ENCODE results near the gene VEGFC. TPM values are rescaled to one million over a fixed set of nuclear protein-coding genes. Genes with fewer than 3 reads are reported as not detected.

The VEGFC gene
- total and polyA plus RNA-seq, 10 of the 15 experiments (the other 5 are each of a cell fraction or from before 2014, with no cell fraction given), result 0.03 to 0.04 TPM; not detected in 8

- TF ChIP-seq BCL3 (IDR thresholded peaks at IDR 0.05; ENCODE audit: borderline replicate concordance, insufficient read depth, low read depth, low read length, poor library complexity, severe bottlenecking) (no peak), RELB (IDR thresholded peaks at IDR 0.05; ENCODE audit: low read depth) (no peak), E2F4 (IDR thresholded peaks at IDR 0.05; ENCODE audit: low read depth, low read length) (no peak), ZZZ3 (IDR thresholded peaks at IDR 0.05; ENCODE audit: control insufficient read depth, insufficient read length, low read depth) (no peak), NFXL1 (IDR thresholded peaks at IDR 0.05; ENCODE audit: borderline replicate concordance) (no peak), FOXM1 (IDR thresholded peaks at IDR 0.05; ENCODE audit: low read depth, low read length) (no peak)
Measured at GRCh38 chr4:176837169-176837895, 44.6 kb upstream of the VEGFC start (continued).

- no peaks in the 10 kb centered on the region for H3K9me3 ChIP-seq (replicated peaks; ENCODE audit: control insufficient read depth, insufficient read depth, low read length)
- no peaks in the 10 kb centered on the region for H3K4me1 ChIP-seq (ENCODE audit: control insufficient read depth, insufficient read depth, low read length)
- ATAC-seq, result no peak
- intact Hi-C loops (cut with micrococcal nuclease; ENCODE audit: unreplicated experiment), result no loop called here
- no peaks in the 10 kb centered on the region for H4K20me1 ChIP-seq (ENCODE audit: control insufficient read depth, insufficient read depth)
- no peak overlapping the region for H3K4me3 ChIP-seq
- ChIA-PET POLR2A (no interaction called here), RAD21 (ENCODE audit: unreplicated experiment) (no interaction called here), SMC1A (ENCODE audit: uncharacterized antibody, unreplicated experiment) (no interaction called here), CTCF (no interaction called here)
- no peaks in the 10 kb centered on the region for H3K36me3 ChIP-seq (ENCODE audit: control insufficient read depth in 2 of 2, insufficient read depth in 2 of 2, low read length in 1 of 2)
- H3K9ac ChIP-seq (ENCODE audit: control insufficient read depth, insufficient read depth, low read length), result no peak overlapping the region
- no peak overlapping the region for H2AFZ ChIP-seq (ENCODE audit: control insufficient read depth, low read depth, low read length)
- no peaks in the 10 kb centered on the region for H3K27me3 ChIP-seq (replicated peaks in 1 of 2; ENCODE audit: control insufficient read depth in 2 of 2, insufficient read depth in 2 of 2, low read length in 1 of 2)
- no peak for FAIRE-seq
- no peak overlapping the region for H3K27ac ChIP-seq (ENCODE audit: control insufficient read depth, insufficient read depth)
- no peak overlapping the region for H3K4me2 ChIP-seq (ENCODE audit: control insufficient read depth, insufficient read depth)
- DNase-seq (ENCODE audit: low read depth, low spot score), result no peak
- BruUV-seq (replicated peaks), result no TSS peak
- 0% methylated on average over 2 of the region's 2 CpGs for WGBS (ENCODE audit: insufficient coverage, insufficient replicate concordance, low lambda C conversion rate, missing lambda C conversion rate)
- no peaks in the 10 kb centered on the region for H3K79me2 ChIP-seq (ENCODE audit: control insufficient read depth, insufficient read depth, low read length)
- in situ Hi-C loops (cut with MboI), result no loop called here
- TF ChIP-seq WRNIP1 (IDR thresholded peaks at IDR 0.05; ENCODE audit: borderline replicate concordance, low read depth, low read length) (no peak), KDM1A (IDR thresholded peaks at IDR 0.05; ENCODE audit: borderline replicate concordance) (no peak), HCFC1 (IDR thresholded peaks at IDR 0.05; ENCODE audit: low read length) (no peak), EED (IDR thresholded peaks at IDR 0.05; ENCODE audit: low read depth) (no peak), ZSCAN29 (IDR thresholded peaks at IDR 0.05) (no peak), BCLAF1 (IDR thresholded peaks at IDR 0.05) (no peak), MTA3 (IDR thresholded peaks at IDR 0.05; ENCODE audit: borderline replicate concordance, low read length) (no peak), FOXM1 (IDR thresholded peaks at IDR 0.05; ENCODE audit: low read depth, low read length) (no peak), MYB (IDR thresholded peaks at IDR 0.05; ENCODE audit: borderline replicate concordance, low read depth, low read length) (no peak), BRCA1 (IDR thresholded peaks at IDR 0.05; ENCODE audit: low read depth, low read length) (no peak), ETV6 (conservative IDR thresholded peaks at IDR 0.05 in 1 of 2, IDR thresholded peaks at IDR 0.05 in 1 of 2; ENCODE audit: borderline replicate concordance in 1 of 2, low read depth in 1 of 2) (no peak)
Measured at GRCh38 chr4:176834531-176834930, 41.8 kb upstream of the VEGFC start.
